H1 (cell line): ENCODE data around the gene CORO1C. TPM values are rescaled to one million over a fixed set of nuclear protein-coding genes. Genes with fewer than 3 reads are reported as not detected.
"Not testable (repeated sequence)": the region's sequence is repeated elsewhere in the genome, so short reads cannot be mapped to it uniquely, and the experiment has no call there.

ENCODE experiments used
- CTCF ChIA-PET: fragments of 300-600 bp; sonication (Branson Sonifier 250); formaldehyde crosslinking; loops from one replicate; lab custom pipeline; 2021; ENCODE audit not compliant: partially characterized antibody; lab: Charles Lee
- POLR2A ChIA-PET: fragments of 300-600 bp; sonication (Branson Sonifier 250); formaldehyde crosslinking; loops from one replicate; lab custom pipeline; 2021; ENCODE audit warnings: inconsistent platforms; ENCODE audit not compliant: partially characterized antibody; lab: Charles Lee
- DNase-seq, 2 experiments: peaks; one replicate each; pipeline versions ENCODE4 v3.0.0 to v3.0.0-alpha.2; 2010 to 2022; ENCODE audit warnings: low spot score in 2 of 2, low read depth in 1 of 2, mixed read lengths in 1 of 2
- FAIRE-seq: peaks from 2 replicates; lab custom pipeline; 2011; peaks lifted over from hg19 to GRCh38; lab: Jason Lieb, UNC
- H2AFZ ChIP-seq: 2 replicates; pipeline ENCODE4 v1.8.1; 2012; ENCODE audit warnings: low read length, inconsistent platforms
- H2AK5ac ChIP-seq: 2 replicates; pipeline ENCODE4 v1.6.1; 2013; ENCODE audit warnings: low read depth, low read length
- H2BK120ac ChIP-seq: replicated peaks from 2 replicates; pipeline ENCODE3; 2013; ENCODE audit warnings: low read depth, low read length, inconsistent platforms
- H2BK12ac ChIP-seq: 2 replicates; pipeline ENCODE4 v1.6.1; 2013; ENCODE audit warnings: low read depth, low read length
- H2BK15ac ChIP-seq: 2 replicates; pipeline ENCODE4 v1.6.1; 2013; ENCODE audit warnings: low read length
- H2BK20ac ChIP-seq: 2 replicates; pipeline ENCODE4 v1.6.1; 2013; ENCODE audit warnings: low read length
- H2BK5ac ChIP-seq: 2 replicates; pipeline ENCODE4 v1.6.1; 2013; ENCODE audit warnings: low read depth, low read length
- H3K14ac ChIP-seq: 2 replicates; pipeline ENCODE4 v1.6.1; 2013; ENCODE audit warnings: inconsistent platforms; ENCODE audit not compliant: insufficient read length
- H3K18ac ChIP-seq: 2 replicates; pipeline ENCODE4 v1.6.1; 2013; ENCODE audit warnings: low read length; ENCODE audit errors: extremely low read depth
- H3K23ac ChIP-seq: 2 replicates; pipeline ENCODE4 v1.6.1; 2013; ENCODE audit warnings: inconsistent platforms; ENCODE audit not compliant: insufficient read length
- H3K23me2 ChIP-seq: 2 replicates; pipeline ENCODE4 v1.6.1; 2013; ENCODE audit warnings: low read depth, low read length
- H3K27ac ChIP-seq: 2 replicates; pipeline ENCODE4 v1.6.1; 2011; ENCODE audit warnings: low read depth, low read length, inconsistent platforms
- H3K27me3 ChIP-seq, 4 experiments: replicated peaks in 1 of 4; 1 replicate in 1 of 4; 2 replicates in 3 of 4; pipeline versions ENCODE4 v1.6.1 to v1.8.1; 2011 to 2013; ENCODE audit warnings: low read length in 3 of 4, mild to moderate bottlenecking in 3 of 4, inconsistent platforms in 2 of 4, mixed read lengths in 2 of 4, moderate library complexity in 1 of 4; ENCODE audit not compliant: control insufficient read depth in 3 of 4, insufficient read depth in 3 of 4; ENCODE audit errors: extremely low read depth in 1 of 4
- H3K36me3 ChIP-seq, 4 experiments: 2 replicates each; pipeline versions ENCODE4 v1.6.1 to v1.8.1; 2011 to 2013; ENCODE audit warnings: mild to moderate bottlenecking in 4 of 4, low read length in 3 of 4, moderate library complexity in 2 of 4, control low read depth in 1 of 4, inconsistent platforms in 1 of 4; ENCODE audit not compliant: insufficient read depth in 4 of 4, control insufficient read depth in 2 of 4
- H3K4ac ChIP-seq: replicated peaks from 2 replicates; pipeline ENCODE3; 2013; ENCODE audit warnings: low read length, low read depth, mixed read lengths, inconsistent platforms; ENCODE audit not compliant: insufficient read length
- H3K4me1 ChIP-seq, 4 experiments: replicated peaks in 1 of 4; 1 replicate in 1 of 4; 2 replicates in 3 of 4; pipeline versions ENCODE4 v1.6.1 to v1.8.1; 2011 to 2013; ENCODE audit warnings: low read length in 3 of 4, inconsistent platforms in 2 of 4, mixed read lengths in 1 of 4; ENCODE audit not compliant: insufficient read depth in 4 of 4, control insufficient read depth in 3 of 4
- H3K4me2 ChIP-seq, 2 experiments: 2 replicates each; pipeline versions ENCODE4 v1.6.1 to v1.8.1; 2011 to 2013; ENCODE audit warnings: low read depth in 2 of 2, low read length in 2 of 2, control low read depth in 1 of 2, inconsistent platforms in 1 of 2, mild to moderate bottlenecking in 1 of 2; ENCODE audit not compliant: insufficient read depth in 1 of 2
- H3K4me3 ChIP-seq, 4 experiments: fragments of 200-600, 300-600 bp in 1 of 4; sonication (generic), shearing (Covaris generic), sonication (Bioruptor Twin) in 1 of 4; 2 replicates each; pipeline versions ENCODE4 v1.5.1 to v1.8.1; 2011 to 2016; ENCODE audit warnings: low read length in 4 of 4, low read depth in 3 of 4, control low read depth in 2 of 4, inconsistent platforms in 2 of 4, mild to moderate bottlenecking in 2 of 4, mixed read lengths in 1 of 4, moderate library complexity in 1 of 4; ENCODE audit not compliant: insufficient read depth in 2 of 4; ENCODE audit errors: extremely low read depth in 1 of 4
- H3K56ac ChIP-seq: replicated peaks from 2 replicates; pipeline ENCODE3; 2013; ENCODE audit warnings: low read depth, mild to moderate bottlenecking, mixed read lengths, low read length, inconsistent platforms; ENCODE audit not compliant: insufficient read length
- H3K79me1 ChIP-seq: 2 replicates; pipeline ENCODE4 v1.6.1; 2013; ENCODE audit warnings: low read depth, low read length, control low read depth
- H3K79me2 ChIP-seq, 2 experiments: 2 replicates each; pipeline versions ENCODE4 v1.6.1 to v1.8.1; 2012 to 2013; ENCODE audit warnings: low read length in 2 of 2, mild to moderate bottlenecking in 2 of 2, inconsistent platforms in 1 of 2; ENCODE audit not compliant: insufficient read depth in 2 of 2, control insufficient read depth in 1 of 2
- H3K9ac ChIP-seq, 4 experiments: replicated peaks in 1 of 4; 1 replicate in 1 of 4; 2 replicates in 3 of 4; pipeline versions ENCODE4 v1.6.1 to v1.8.1; 2011 to 2013; ENCODE audit warnings: low read depth in 3 of 4, low read length in 3 of 4, control low read depth in 2 of 4, mild to moderate bottlenecking in 2 of 4, moderate library complexity in 2 of 4, inconsistent platforms in 1 of 4; ENCODE audit errors: extremely low read depth in 1 of 4
- H3K9me3 ChIP-seq, 2 experiments: 2 replicates each; pipeline versions ENCODE4 v1.6.1 to v1.8.1; 2012 to 2013; ENCODE audit warnings: mild to moderate bottlenecking in 2 of 2, moderate library complexity in 2 of 2, control low read depth in 1 of 2, inconsistent platforms in 1 of 2, low read depth in 1 of 2, low read length in 1 of 2, mixed read lengths in 1 of 2; ENCODE audit not compliant: insufficient read depth in 2 of 2
- H4K20me1 ChIP-seq, 2 experiments: replicated peaks in 1 of 2; 2 replicates each; pipeline versions ENCODE3 to v1.8.1; 2011 to 2013; ENCODE audit warnings: inconsistent platforms in 2 of 2, low read length in 2 of 2, mild to moderate bottlenecking in 1 of 2; ENCODE audit not compliant: insufficient read depth in 2 of 2, control insufficient read depth in 1 of 2
- H4K5ac ChIP-seq: 2 replicates; pipeline ENCODE4 v1.6.1; 2013; ENCODE audit warnings: low read length, low read depth, mixed read lengths, inconsistent platforms; ENCODE audit not compliant: insufficient read length
- H4K8ac ChIP-seq: 2 replicates; pipeline ENCODE4 v1.8.0; 2013; ENCODE audit warnings: mild to moderate bottlenecking, moderate library complexity, low read length, inconsistent platforms; ENCODE audit not compliant: insufficient read depth; ENCODE audit errors: extremely low read depth
- H4K91ac ChIP-seq: replicated peaks from 2 replicates; pipeline ENCODE3; 2013; ENCODE audit warnings: low read length, mixed read lengths, inconsistent platforms; ENCODE audit not compliant: insufficient read length
- ASH2L ChIP-seq: fragments of 200-600, 300-600 bp; sonication (generic); IDR thresholded peaks from one replicate; pipeline ENCODE4 v1.7.1; 2017; ENCODE audit warnings: low read length
- KDM4A ChIP-seq: IDR thresholded peaks from one replicate; pipeline ENCODE4 v1.7.1; 2012; ENCODE audit warnings: low read depth, mild to moderate bottlenecking, moderate library complexity, low read length, inconsistent platforms; ENCODE audit not compliant: severe bottlenecking
- PHF8 ChIP-seq: fragments of 200-600 bp; sonication (generic); conservative IDR thresholded peaks from 2 replicates; pipeline ENCODE4 v1.7.1; 2012; ENCODE audit warnings: low read depth, mild to moderate bottlenecking, inconsistent platforms, low read length, moderate library complexity
- POU5F1 ChIP-seq: IDR thresholded peaks from 2 replicates; pipeline ENCODE4 v1.6.1; 2011; ENCODE audit warnings: low read depth, mild to moderate bottlenecking, low read length, moderate library complexity
- RFX5 ChIP-seq: IDR thresholded peaks from 2 replicates; pipeline ENCODE4 v1.6.1; 2011; ENCODE audit warnings: low read depth, low read length, improper control_type of control experiment, borderline replicate concordance
- SIX5 ChIP-seq: IDR thresholded peaks from 2 replicates; pipeline ENCODE4 v1.6.1; 2011; ENCODE audit warnings: mild to moderate bottlenecking, low read depth, low read length
- SP2 ChIP-seq: IDR thresholded peaks from 2 replicates; pipeline ENCODE4 v1.6.1; 2012; ENCODE audit warnings: mild to moderate bottlenecking, low read length, inconsistent platforms
- TEAD4 ChIP-seq: IDR thresholded peaks from 2 replicates; pipeline ENCODE4 v1.6.1; 2012; ENCODE audit warnings: low read depth, low read length, inconsistent platforms, mixed read lengths
- ZNF274 ChIP-seq: IDR thresholded peaks from 2 replicates; pipeline ENCODE4 v1.7.0; 2012; ENCODE audit warnings: low read length, borderline replicate concordance; ENCODE audit errors: extremely low read depth
- WGBS, 2 experiments: shearing (Covaris generic) in 1 of 2; methylation state at CpG; one replicate each; pipeline versions ENCODE4 v1.1.6 to v1.1.7; 2013 to 2015; ENCODE audit warnings: low lambda C conversion rate in 2 of 2, mixed read lengths in 2 of 2, inconsistent platforms in 1 of 2, low coverage in 1 of 2, missing lambda C conversion rate in 1 of 2; ENCODE audit not compliant: insufficient replicate concordance in 2 of 2, insufficient coverage in 1 of 2, insufficient read length in 1 of 2; ENCODE audit errors: extremely low coverage in 1 of 2, missing lambda C conversion rate in 1 of 2; 5-methylcytosine and 5-hydroxymethylcytosine counted together
- polyA plus RNA-seq, 7 experiments: library from polyadenylated mRNA; depleted of rRNA in 3 of 7; stranded (reverse) in 5 of 7; unstranded in 2 of 7; fragments of >200 nt in 5 of 7; fragments of 200-250 nt in 2 of 7; gene quantifications; 1 replicate in 5 of 7; 2 replicates in 1 of 7; 4 replicates in 1 of 7; pipeline versions ENCODE4 v1.2.1 to v1.2.3, GENCODE V29; 2011 to 2013; ENCODE audit warnings: missing spikeins in 2 of 7, mixed read lengths in 2 of 7
- total RNA-seq: library from RNA; stranded (reverse); fragmentation: NEBNext Ultra II Directional; extraction: Animal tissue kit (Norgen Biotek cat#: 25700); gene quantifications from 2 replicates; pipeline ENCODE4 v1.2.1, GENCODE V29; 2021

CORO1C gene
- total and polyA plus RNA-seq, 2 of the 8 experiments (the other 6 are each of a cell fraction or from before 2014, with no cell fraction given), result 72.7 to 120 TPM

DNA sequence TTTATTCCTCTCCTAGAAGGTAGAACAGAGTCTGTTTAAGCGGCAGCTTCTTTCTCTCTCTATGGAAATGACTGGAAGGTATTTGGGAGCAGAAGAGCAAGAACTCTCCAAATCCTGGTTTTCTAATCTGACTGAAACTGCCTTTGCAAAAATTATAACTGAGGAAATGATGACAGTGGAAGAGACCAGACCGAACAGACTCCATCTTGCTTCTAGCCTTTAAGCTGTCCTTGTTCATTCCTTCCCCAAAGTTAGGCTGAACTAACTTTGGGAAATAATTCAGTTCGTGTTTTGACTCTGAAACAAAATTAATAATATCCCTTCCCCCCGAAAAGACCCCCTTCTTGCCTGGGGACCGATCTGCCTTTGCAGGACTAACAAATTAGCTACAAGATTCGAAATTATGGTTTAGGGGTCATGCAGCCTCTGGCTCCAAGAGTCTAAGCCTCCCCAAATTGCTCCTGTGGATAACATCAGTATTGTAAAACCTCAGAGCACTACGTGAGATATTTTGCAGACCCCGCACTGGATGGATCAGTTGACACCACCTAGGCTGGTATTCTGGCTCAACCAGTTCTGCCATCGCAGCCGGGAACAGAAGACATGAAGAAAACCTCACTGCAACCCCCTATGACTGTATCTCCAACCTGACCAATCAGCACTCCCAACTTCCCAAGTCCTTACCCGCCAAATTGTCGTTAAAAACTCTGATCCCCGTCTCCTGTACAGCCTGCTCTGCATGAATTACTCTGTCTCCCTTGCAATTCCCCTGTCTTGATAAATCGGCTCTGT, 111.8 kb downstream of the CORO1C start (continued):
- TF ChIP-seq SIX5 (no peak), RFX5 (no peak), TEAD4 (no peak), KDM4A (no peak), ZNF274 (no peak), ASH2L (no peak), POU5F1 (no peak), SP2 (no peak), PHF8 (no peak)

DNA sequence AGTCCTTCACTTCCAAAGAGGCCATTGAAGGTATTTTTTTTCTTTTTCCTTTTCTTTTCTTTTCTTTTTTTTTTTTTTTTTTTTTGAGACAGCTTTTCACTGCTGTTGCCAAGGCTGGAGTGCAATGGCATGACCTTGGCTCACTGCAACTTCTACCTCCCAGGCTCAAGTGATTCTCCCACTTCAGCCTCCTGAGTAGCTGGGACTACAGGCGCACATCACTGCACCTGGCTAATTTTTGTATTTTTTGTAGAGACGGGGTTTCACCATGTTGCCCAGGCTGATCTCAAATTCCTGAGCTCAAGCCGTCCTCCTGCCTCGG, 112.4 kb downstream of the CORO1C start:
- not testable (repeated sequence) for H3K4ac ChIP-seq, H3K14ac ChIP-seq, H2BK20ac ChIP-seq, H3K79me1 ChIP-seq, H2BK5ac ChIP-seq, H3K79me2 ChIP-seq, H4K91ac ChIP-seq, H2BK12ac ChIP-seq, H2BK15ac ChIP-seq, H4K20me1 ChIP-seq, DNase-seq, H3K4me1 ChIP-seq, H2BK120ac ChIP-seq, H3K4me2 ChIP-seq, H3K27me3 ChIP-seq, FAIRE-seq, H4K5ac ChIP-seq, H2AFZ ChIP-seq, H3K56ac ChIP-seq, H4K8ac ChIP-seq, H3K18ac ChIP-seq, H3K23me2 ChIP-seq, H3K9ac ChIP-seq, H3K4me3 ChIP-seq, H2AK5ac ChIP-seq, H3K27ac ChIP-seq, H3K23ac ChIP-seq, H3K9me3 ChIP-seq, H3K36me3 ChIP-seq
- ChIA-PET POLR2A (interaction anchor here (0.7 to 3.5 kb wide), 6 partner anchors 12 to 58 kb away, joined by 3 to 14 read pairs (median 4); partner anchors contain the start of genes ISCU and SART3), CTCF (interaction anchor here (0.6 to 22.5 kb wide), 20 partner anchors 8 to 450 kb away, joined by 3 to 523 read pairs (median 8); partner anchors contain the start of genes ISCU, SART3 and SELPLG)
- 87% methylated on average over 4 of the region's 4 CpGs; no CpG with 5 or more reads in 1 of the 2 experiments for WGBS, 2 experiments
